Hematopoietic multipotent progenitor cell (in vitro differentiated cells): ENCODE results near the gene NBEA. TPM values are rescaled to one million over a fixed set of nuclear protein-coding genes. Genes with fewer than 3 reads are reported as not detected.

Experiments
- DNase-seq, 3 donors: peaks; one replicate each; pipeline ENCODE4 v3.0.0-alpha.2; 2011 to 2015; ENCODE audit warnings: low read depth in 2 of 3, low spot score in 2 of 3
- total RNA-seq: library from RNA; depleted of rRNA; stranded (reverse); fragments of >200 nt; gene quantifications from one replicate; pipeline ENCODE4 v1.2.3, GENCODE V29; 2012

The NBEA gene
- total RNA-seq, 1 donor: 4.6 TPM

GRCh38 chr13:35162420-35162819 lies 220.3 kb downstream of the NBEA start:
- DNase-seq: no peak

- no peak for DNase-seq
Observed at GRCh38 chr13:35163674-35164073, 221.6 kb downstream of the NBEA start.

- DNase-seq: peak in 2 of 3 donors; percentile 20 to 54
Observed at GRCh38 chr13:35164324-35164932, 222.4 kb downstream of the NBEA start.

GRCh38 chr13:35165205-35165604 lies 223.1 kb downstream of the NBEA start:
- DNase-seq: no peak

- DNase-seq: no peak
Observed at GRCh38 chr13:35179494-35179893, 237.4 kb downstream of the NBEA start.

GRCh38 chr13:35179920-35180663 lies 238.0 kb downstream of the NBEA start:
- no peak for DNase-seq

GRCh38 chr13:35190241-35190640 lies 248.2 kb downstream of the NBEA start:
- DNase-seq: no peak

GRCh38 chr13:35191883-35192282 lies 249.8 kb downstream of the NBEA start:
- no peak for DNase-seq

GRCh38 chr13:35198613-35199200 lies 256.6 kb downstream of the NBEA start:
- no peak for DNase-seq

GRCh38 chr13:35208587-35208986 lies 266.5 kb downstream of the NBEA start:
- DNase-seq: no peak

GRCh38 chr13:35210261-35210660 lies 268.2 kb downstream of the NBEA start:
- DNase-seq: no peak

GRCh38 chr13:35211949-35212348 lies 269.9 kb downstream of the NBEA start:
- no peak for DNase-seq

GRCh38 chr13:35213911-35214310 lies 271.8 kb downstream of the NBEA start:
- DNase-seq: no peak

- no peak for DNase-seq
Observed at GRCh38 chr13:35216131-35216530, 274.1 kb downstream of the NBEA start.

- no peak for DNase-seq
Observed at GRCh38 chr13:35219021-35219420, 277.0 kb downstream of the NBEA start.

GRCh38 chr13:35225159-35225558 lies 283.1 kb downstream of the NBEA start:
- DNase-seq: no peak

GRCh38 chr13:35225582-35225981 lies 283.5 kb downstream of the NBEA start:
- no peak for DNase-seq

- no peak for DNase-seq
Observed at GRCh38 chr13:35228536-35228935, 286.5 kb downstream of the NBEA start.

GRCh38 chr13:35231426-35231825 lies 289.4 kb downstream of the NBEA start:
- DNase-seq: no peak

- no peak for DNase-seq
Observed at GRCh38 chr13:35238274-35238673, 296.2 kb downstream of the NBEA start.

- no peak for DNase-seq
Observed at GRCh38 chr13:35252536-35253205, 310.6 kb downstream of the NBEA start.

GRCh38 chr13:35255241-35255640 lies 313.2 kb downstream of the NBEA start:
- DNase-seq: no peak
